ENCODE data around the gene HASPIN. TPM values are rescaled to one million over a fixed set of nuclear protein-coding genes. Genes with fewer than 3 reads are reported as not detected.
"Not testable (repeated sequence)": the region's sequence is repeated elsewhere in the genome, so short reads cannot be mapped to it uniquely, and the experiment has no call there.

Gene HASPIN
- total RNA-seq, 2 donors from 2014 or later = 1.0 to 3.9 TPM

DNA sequence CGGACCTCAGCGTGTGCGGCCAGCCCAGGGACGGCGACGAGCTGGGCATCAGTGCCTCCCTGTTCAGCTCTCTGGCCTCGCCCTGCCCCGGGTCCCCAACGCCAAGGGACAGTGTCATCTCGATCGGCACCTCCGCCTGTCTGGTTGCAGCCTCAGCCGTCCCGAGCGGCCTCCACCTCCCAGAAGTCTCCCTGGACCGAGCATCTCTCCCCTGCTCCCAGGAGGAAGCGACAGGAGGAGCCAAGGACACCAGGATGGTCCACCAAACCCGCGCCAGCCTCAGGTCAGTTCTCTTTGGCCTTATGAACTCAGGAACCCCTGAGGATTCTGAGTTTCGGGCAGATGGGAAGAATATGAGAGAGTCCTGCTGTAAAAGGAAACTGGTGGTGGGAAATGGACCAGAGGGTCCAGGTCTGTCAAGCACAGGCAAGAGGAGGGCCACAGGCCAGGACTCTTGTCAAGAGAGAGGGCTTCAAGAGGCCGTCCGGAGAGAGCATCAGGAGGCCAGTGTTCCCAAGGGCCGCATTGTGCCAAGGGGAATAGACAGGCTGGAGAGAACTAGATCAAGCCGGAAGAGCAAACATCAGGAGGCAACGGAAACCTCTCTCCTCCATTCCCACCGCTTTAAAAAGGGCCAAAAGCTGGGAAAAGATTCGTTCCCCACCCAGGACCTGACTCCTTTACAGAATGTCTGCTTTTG lies 825 bp downstream of the HASPIN start:
- Histone ChIP-seq H3K27me3 (replicated peaks; ENCODE audit: insufficient read depth) (no peaks in the 10 kb centered on the region), H3K4me3 (peak overlapping the region; percentile 67 to 89), H3K9me3 (no peaks in the 10 kb centered on the region), H3K27ac (no peak overlapping the region), H3K36me3 (no peaks in the 10 kb centered on the region), H3K4me1 (replicated peaks) (peaks cover 2% of the 10 kb centered on the region)
- intact Hi-C loops (cut with DNase I) = no loop called here
- no peak for DNase-seq (ENCODE audit: low spot score)
- WGBS = 47% methylated on average over 11 of the region's 27 CpGs
- no peak for TF ChIP-seq POLR2AphosphoS5 (IDR thresholded peaks at IDR 0.05)
- TF ChIP-seq, protein P1, sequence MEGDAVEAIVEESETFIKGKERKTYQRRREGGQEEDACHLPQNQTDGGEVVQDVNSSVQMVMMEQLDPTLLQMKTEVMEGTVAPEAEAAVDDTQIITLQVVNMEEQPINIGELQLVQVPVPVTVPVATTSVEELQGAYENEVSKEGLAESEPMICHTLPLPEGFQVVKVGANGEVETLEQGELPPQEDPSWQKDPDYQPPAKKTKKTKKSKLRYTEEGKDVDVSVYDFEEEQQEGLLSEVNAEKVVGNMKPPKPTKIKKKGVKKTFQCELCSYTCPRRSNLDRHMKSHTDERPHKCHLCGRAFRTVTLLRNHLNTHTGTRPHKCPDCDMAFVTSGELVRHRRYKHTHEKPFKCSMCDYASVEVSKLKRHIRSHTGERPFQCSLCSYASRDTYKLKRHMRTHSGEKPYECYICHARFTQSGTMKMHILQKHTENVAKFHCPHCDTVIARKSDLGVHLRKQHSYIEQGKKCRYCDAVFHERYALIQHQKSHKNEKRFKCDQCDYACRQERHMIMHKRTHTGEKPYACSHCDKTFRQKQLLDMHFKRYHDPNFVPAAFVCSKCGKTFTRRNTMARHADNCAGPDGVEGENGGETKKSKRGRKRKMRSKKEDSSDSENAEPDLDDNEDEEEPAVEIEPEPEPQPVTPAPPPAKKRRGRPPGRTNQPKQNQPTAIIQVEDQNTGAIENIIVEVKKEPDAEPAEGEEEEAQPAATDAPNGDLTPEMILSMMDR (IDR thresholded peaks at IDR 0.05) = no peak
- TF ChIP-seq POLR2A (IDR thresholded peaks at IDR 0.05) = no peak

DNA sequence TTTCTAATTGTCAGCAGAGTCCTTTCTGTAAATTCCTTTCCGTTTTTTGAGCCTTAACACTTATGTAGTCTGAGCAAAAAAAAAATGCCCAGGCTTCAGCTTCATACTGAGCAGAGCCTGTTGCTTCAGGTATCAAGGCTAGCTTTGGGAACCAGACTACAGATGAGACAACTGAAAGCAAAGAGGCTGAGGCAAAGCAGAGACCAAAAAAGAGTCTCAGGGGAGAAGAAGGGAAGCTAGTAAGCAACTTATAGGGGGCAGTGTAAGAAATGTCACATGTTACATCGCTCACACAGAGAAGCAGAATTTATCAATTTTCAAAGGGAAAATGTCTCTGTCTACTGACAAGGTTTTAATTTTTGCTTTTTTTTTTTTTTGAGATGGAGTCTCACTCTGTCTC lies 3.3 kb downstream of the HASPIN start:
- Histone ChIP-seq H3K36me3 (no peaks in the 10 kb centered on the region), H3K27me3 (replicated peaks; ENCODE audit: insufficient read depth) (no peaks in the 10 kb centered on the region), H3K27ac (no peak overlapping the region), H3K4me1 (replicated peaks) (peaks cover 2% of the 10 kb centered on the region), H3K9me3 (no peaks in the 10 kb centered on the region), H3K4me3 (no peak overlapping the region)
- TF ChIP-seq POLR2AphosphoS5 (IDR thresholded peaks at IDR 0.05) (no peak), POLR2A (IDR thresholded peaks at IDR 0.05) (no peak)
- TF ChIP-seq, protein P1 (IDR thresholded peaks at IDR 0.05) = no peak
- DNase-seq (ENCODE audit: low spot score) = no peak
- intact Hi-C loops (cut with DNase I) = no loop called here
- 93% methylated on average over 2 of the region's 2 CpGs for WGBS

DNA sequence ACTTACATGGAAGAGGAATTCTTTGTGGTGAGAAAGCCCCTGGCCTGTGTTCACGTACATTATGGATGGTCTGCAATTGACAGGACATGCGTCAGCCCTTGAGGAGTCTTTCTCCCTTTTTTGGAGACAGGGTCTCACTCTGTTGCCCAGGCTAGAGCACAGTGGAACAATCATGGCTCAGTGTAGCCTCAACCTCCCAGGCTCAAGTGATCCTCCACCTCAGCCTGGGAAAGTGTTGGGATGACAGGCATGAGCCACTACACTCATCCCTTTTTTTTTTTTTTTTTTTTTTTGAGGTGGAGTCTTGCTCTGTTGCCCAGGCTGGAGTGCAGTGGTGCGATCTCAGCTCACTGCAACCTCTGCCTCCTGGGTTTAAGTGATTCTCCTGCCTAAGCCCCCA lies 4.4 kb downstream of the HASPIN start:
- DNase-seq (ENCODE audit: low spot score); H3K27ac ChIP-seq; H3K4me3 ChIP-seq; H3K36me3 ChIP-seq; intact Hi-C loops (cut with DNase I); H3K27me3 ChIP-seq (replicated peaks; ENCODE audit: insufficient read depth); H3K9me3 ChIP-seq; H3K4me1 ChIP-seq (replicated peaks): not testable (repeated sequence)
- 96% methylated on average over 3 of the region's 3 CpGs for WGBS

DNA sequence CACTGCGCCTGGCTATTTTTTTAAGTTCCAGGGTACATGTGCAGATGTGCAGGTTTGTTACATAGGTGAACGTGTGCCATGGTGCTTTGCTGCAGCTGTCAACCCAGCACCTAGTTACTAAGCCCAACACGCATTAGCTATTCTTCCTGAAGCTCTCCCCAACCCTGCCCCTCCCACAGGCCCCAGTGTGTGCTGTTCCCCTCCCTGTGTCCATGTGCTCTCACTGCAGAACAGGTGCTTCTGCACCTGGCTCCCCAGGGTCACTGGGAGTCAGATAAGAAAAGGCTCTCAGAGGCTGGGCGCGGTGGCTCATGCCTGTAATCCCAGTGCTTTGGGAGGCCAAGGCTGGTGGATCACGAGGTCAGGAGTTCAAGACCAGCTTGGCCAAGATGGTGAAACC lies 6.2 kb downstream of the HASPIN start:
- no peaks in the 10 kb centered on the region for H3K4me1 ChIP-seq (replicated peaks)
- no peaks in the 10 kb centered on the region for H3K9me3 ChIP-seq
- H3K27me3 ChIP-seq (replicated peaks; ENCODE audit: insufficient read depth) = no peaks in the 10 kb centered on the region
- no peak overlapping the region for H3K4me3 ChIP-seq
- H3K36me3 ChIP-seq = no peaks in the 10 kb centered on the region
- WGBS = 96% methylated on average over 6 of the region's 6 CpGs
- TF ChIP-seq POLR2A (IDR thresholded peaks at IDR 0.05) (no peak), POLR2AphosphoS5 (IDR thresholded peaks at IDR 0.05) (no peak)
- TF ChIP-seq, protein P1 (IDR thresholded peaks at IDR 0.05) = no peak
- intact Hi-C loops (cut with DNase I) = no loop called here
- DNase-seq (ENCODE audit: low spot score) = no peak
- H3K27ac ChIP-seq = no peak overlapping the region

DNA sequence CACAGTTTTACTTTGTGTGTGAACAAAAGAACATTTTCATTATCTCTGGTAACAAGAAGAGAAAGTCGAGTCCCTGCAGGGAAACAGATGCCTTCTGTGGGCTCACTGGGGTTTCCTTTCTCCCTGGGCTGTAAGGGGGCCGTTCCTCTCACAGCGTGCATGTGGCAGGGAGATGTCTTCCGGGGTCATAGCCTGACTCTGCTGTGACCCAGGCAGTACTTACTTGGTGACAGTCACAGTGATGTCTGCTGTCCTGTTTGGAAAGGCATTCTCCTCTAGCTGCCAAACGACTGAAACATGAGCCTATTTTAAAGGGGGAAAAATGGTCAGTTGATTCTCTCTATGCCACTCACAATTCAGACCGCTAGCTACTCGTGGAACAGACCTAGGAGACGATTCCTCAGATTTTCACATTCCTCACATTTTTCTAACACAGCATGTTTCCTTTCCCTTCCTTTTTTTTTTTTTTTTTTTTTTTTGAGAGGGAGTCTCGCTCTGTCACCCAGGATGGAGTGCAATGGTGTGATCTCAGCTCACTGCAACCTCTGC lies 7.3 kb downstream of the HASPIN start:
- intact Hi-C loops (cut with DNase I) = no loop called here
- WGBS = 42% methylated on average over 9 of the region's 9 CpGs
- no peak for TF ChIP-seq POLR2AphosphoS5 (IDR thresholded peaks at IDR 0.05)
- TF ChIP-seq, protein P1 (IDR thresholded peaks at IDR 0.05) = no peak
- no peak for TF ChIP-seq POLR2A (IDR thresholded peaks at IDR 0.05)
- H3K27ac ChIP-seq = no peak overlapping the region
- H3K4me1 ChIP-seq (replicated peaks) = no peaks in the 10 kb centered on the region
- H3K4me3 ChIP-seq = no peak overlapping the region
- no peaks in the 10 kb centered on the region for H3K9me3 ChIP-seq
- no peaks in the 10 kb centered on the region for H3K27me3 ChIP-seq (replicated peaks; ENCODE audit: insufficient read depth)
- H3K36me3 ChIP-seq = no peaks in the 10 kb centered on the region
- DNase-seq (ENCODE audit: low spot score) = no peak

All from prostate gland (tissue), 2 donors.